Uterus (tissue), 2 donors: ENCODE results near the gene ARHGEF28.

Experiments
- POLR2A ChIP-seq, 2 donors: fragments of 450-650 bp; IDR thresholded peaks; one replicate each; pipeline ENCODE4 v1.6.1; 2016; ENCODE audit warnings: antibody characterized with exemption in 2 of 2, mild to moderate bottlenecking in 1 of 2, moderate library complexity in 1 of 2
- TF ChIP-seq, protein P1 (sequence below), 4 experiments: fragments of 200-600 bp in 2 of 4; fragments of 450-650 bp in 2 of 4; sonication (generic) in 2 of 4; IDR thresholded peaks; one replicate each; pipeline ENCODE4 v1.5.1; 2016 to 2019; ENCODE audit warnings: antibody characterized with exemption in 4 of 4, mild to moderate bottlenecking in 2 of 4, moderate library complexity in 1 of 4

- TF ChIP-seq, protein P1, sequence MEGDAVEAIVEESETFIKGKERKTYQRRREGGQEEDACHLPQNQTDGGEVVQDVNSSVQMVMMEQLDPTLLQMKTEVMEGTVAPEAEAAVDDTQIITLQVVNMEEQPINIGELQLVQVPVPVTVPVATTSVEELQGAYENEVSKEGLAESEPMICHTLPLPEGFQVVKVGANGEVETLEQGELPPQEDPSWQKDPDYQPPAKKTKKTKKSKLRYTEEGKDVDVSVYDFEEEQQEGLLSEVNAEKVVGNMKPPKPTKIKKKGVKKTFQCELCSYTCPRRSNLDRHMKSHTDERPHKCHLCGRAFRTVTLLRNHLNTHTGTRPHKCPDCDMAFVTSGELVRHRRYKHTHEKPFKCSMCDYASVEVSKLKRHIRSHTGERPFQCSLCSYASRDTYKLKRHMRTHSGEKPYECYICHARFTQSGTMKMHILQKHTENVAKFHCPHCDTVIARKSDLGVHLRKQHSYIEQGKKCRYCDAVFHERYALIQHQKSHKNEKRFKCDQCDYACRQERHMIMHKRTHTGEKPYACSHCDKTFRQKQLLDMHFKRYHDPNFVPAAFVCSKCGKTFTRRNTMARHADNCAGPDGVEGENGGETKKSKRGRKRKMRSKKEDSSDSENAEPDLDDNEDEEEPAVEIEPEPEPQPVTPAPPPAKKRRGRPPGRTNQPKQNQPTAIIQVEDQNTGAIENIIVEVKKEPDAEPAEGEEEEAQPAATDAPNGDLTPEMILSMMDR (IDR thresholded peaks at IDR 0.05), result no peak
- TF ChIP-seq POLR2A (IDR thresholded peaks at IDR 0.05), result no peak
Observed at GRCh38 chr5:73691302-73692080, 65.5 kb downstream of the ARHGEF28 start.
